Erythroblast (primary cell): ENCODE measurements around the gene ASCL2.

Experiments used
- GATA1 ChIP-seq: IDR thresholded peaks from 2 replicates; pipeline ENCODE4 v1.6.1; 2011; ENCODE audit warnings: low read depth, mild to moderate bottlenecking, control low read depth, low read length, moderate library complexity
- POLR2A ChIP-seq: IDR thresholded peaks from 2 replicates; pipeline ENCODE4 v1.6.1; 2011; ENCODE audit warnings: mild to moderate bottlenecking, low read length

DNA sequence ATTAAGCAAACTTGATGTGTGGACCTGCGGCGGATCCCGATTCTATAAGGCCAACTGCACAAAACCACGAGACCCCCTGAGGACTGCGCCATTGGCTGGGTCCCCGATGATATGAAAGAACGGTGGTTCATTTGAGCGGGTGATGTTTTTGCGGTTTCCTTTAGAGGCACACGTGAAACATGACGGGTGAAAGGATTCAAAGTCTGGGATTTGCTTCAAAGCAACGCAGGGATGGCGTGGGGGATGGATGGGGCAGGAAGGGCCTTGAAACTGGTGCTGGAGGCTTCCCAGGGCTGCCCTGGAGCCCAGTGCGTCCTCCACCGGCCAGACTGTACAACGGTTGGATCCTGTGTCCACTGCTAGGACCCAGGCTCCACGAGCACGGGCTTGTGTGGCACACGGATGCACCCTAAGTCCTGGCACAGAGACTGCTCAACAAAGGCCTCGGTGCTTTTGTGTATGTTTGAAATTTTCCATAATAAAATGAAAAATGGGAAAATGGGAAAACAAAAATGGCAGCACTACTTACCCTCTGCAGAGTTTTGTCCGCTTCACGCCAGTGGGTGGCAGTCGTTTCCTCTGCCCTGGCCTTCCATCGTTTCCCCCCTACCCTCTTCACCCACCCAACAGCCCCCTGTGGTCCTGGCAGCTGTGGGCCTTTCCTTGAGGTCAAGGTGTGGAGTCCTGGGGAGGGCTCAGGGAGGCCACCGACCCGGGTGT is 3.6 kb downstream of the ASCL2 start:
- no peak for TF ChIP-seq POLR2A
- TF ChIP-seq GATA1, result no peak
